Stimulated activated CD8-positive, alpha-beta memory T cell treated with anti-CD3 and anti-CD28 coated beads, Interleukin-15, amount 100 ng/mL, for 4 hours (primary cell): ENCODE results near the gene ZNF148.

ENCODE experiments used
- DNase-seq, 2 donors: peaks; one replicate each; pipeline ENCODE4 v3.0.0-alpha.2; 2020; ENCODE audit warnings: low read depth in 2 of 2

Gene ZNF148

DNA sequence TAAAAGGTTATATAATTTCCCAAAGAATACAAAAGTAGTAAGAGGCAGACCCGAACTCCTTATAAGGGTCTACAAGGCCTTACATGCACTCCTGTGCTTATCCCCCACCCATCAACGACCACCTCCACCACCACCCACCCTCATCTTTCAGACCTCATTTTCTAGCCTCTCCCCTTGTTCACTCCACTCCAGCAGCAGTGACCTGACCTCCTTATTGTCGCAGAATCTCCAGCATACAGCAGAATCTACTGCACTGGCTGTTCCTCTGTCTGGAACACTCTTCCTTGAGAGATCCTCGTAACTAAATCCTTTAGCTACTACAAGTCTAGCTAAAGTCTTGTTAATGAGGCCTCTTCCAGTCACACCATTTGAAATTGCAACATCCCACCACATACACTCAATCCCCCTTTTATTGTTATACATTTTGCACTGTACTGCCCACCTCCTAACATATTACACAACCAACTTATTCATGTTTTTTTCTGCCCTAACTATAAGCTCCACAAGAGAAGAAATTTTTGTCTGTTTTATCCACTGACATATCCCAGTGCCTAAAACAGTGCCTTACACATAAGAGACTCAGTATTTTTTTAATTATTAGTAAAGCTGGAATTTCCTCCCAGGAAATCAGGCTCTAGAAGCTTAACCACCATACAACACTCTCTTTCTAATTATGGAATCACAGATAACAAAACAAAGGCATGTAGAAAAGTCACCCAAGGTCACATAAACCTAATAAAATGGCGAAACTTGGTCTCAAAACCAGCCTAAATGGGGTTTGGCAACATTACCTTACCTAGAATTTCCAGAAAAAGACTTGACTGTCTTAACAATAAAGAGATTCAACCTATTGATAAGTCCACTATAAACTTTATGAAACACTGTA is 40.2 kb downstream of the ZNF148 start:
- no peak for DNase-seq

DNA sequence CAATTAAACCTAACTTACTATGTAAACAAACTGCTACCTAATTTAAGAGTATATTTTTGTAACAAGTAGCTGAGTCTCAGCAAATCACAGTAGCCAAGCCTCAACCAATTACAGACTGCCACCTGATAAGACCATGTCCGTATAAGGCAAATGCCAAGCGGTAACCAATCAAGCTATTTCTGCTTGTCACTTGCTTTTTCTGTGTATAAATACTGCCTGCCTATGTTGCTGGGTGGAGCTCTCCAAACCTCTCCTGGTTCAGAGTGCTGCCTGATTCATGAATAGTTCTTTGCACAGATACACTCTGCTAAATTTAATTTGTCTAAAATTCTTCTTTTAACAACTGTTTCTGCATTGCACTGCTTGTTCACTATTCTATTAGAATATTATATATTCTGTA is 42.6 kb downstream of the ZNF148 start:
- DNase-seq = no peak

DNA sequence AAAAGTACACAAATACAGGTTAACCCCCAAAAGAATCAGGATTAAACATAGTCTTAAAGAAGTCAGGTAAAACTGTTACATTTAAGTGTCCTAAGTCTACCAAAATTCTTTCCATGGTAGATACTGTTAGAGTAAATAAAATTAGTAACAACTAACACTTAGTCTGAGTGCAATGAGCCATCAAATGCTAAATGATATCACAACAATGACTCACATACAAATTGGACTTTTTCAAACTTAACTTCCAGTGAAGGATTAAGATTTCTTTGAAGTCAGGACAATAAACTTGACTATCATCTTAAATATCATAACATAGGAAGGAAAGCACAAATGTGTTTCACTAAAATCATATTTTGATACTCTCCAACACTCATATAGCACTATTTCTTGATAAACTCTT is 43.9 kb downstream of the ZNF148 start:
- no peak for DNase-seq

DNA sequence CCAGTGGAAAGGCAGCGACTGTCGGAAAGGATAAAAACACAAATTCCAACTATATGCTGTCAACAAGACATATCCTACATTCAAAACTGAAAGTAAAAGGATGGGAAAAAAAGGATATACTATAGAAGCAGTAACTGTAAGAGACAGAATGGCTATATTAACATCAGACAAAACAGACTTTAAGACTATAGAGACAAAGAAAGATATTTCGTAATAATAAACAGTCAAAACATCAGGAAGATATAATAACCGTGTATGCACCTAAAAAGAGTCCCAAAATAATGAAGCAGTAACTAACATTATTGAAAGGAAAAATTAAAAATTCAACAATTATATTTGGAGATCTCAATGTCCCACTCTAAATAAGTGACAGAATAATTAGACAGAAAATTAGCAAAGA is 48.2 kb downstream of the ZNF148 start:
- DNase-seq = no peak

DNA sequence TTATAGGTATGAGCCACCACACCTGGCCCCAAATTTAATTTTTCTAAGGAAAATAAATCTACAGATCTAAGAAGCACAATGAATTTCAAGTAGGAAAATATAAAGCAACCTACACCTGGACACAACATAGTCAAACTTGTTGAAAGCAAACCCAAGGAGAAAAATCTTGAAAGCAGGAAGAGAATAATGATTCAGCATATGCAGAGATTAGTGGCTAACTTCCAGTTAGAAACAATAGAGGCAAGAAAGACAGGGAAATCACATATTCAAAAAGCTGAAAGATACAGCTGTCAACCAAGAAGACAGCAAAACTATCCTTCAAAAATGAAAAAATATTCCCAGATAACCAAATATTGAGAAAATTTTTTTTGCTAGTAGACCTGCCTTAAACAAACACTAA is 49.4 kb downstream of the ZNF148 start:
- DNase-seq = no peak

DNA sequence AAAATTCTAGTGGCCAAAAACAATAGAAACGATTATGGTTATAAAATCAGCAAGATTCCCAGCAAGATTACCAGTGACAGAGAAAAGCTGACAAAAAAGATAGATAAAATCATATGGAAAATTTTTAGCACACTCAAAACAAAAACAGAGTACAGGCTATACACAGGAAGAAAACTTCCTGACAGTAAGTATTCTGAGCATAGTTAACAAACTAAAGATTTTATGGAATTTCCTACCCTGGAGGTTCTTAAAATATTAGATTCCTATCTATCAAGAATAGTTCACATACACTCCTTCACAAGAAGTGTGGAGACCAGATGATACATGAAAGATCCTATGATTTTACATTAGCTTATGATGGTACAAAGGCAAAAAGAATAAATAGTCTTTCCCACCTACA is 50.8 kb downstream of the ZNF148 start:
- no peak for DNase-seq

DNA sequence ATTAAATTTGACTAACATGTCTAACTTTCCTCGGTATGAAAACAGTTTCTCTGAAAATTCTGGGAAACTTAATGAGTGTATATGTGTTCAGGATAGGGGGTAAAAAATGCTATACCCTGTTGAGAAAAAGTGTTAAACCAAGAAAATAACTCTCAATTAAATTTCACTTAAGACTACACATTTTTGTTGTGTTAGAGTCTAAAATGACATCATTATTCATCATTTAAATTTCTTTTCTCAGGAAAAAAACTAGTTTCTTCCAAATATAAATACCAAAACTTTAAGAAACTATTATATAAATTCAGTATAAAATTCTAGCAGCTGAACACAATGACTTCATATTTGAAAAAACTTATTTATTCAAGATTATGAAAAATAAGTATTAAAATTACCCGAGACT is 52.2 kb downstream of the ZNF148 start:
- DNase-seq = no peak

DNA sequence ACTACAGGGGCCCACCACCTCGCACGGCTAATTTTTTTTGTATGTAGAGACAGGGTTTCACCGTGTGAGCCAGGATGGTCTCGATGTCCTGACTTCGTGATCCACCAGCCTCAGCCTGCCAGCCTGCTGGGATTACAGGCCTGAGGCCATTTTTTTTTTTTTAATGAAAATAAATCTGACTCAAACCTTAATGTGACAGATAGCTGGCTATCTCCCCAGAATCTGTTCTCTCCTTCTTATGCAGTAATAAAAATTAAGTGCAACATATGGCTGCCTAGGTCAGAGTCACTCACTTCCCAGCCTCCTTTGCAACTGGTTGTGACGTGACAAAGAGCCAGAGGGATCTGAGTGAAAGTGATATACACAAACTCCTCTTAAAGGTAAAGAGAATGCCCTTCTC is 53.0 kb downstream of the ZNF148 start:
- no peak for DNase-seq

DNA sequence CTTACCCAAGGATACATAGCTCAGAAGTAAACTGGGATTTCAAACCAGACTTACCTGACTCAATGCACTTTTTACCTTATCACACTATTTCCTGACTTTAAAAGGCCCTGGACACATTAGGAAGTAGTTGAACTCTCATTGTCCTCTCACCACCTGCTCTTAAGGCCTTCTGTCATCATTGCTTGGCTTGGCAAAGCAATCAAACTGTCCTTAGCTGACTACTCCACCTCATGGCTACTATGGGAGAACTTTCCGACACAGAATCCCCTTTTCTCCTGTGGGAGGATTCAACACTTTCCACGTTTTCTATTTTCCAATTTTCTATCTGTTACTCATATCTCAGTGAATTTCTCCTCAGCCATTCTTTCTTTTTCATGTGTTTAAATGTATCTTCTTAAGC is 55.4 kb downstream of the ZNF148 start:
- no peak for DNase-seq

DNA sequence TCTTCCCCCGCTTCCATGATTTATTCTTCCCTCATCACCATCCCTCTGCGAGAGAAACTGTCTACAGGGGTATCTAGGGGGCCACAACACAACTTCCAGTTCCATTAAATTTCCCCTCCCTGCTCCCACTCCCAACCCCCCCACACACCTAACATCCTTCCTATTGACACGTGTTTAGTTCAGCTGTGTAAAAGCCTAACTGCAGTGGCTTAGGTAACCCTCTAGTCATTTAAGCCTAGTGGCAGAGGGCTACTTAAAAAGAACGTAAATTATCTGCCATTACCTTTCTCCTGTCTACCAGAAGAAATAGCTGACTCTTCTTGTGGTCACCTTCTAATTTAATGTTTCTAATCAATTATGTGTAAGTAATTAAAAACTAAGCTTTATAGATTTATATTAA is 56.3 kb downstream of the ZNF148 start:
- no peak for DNase-seq

DNA sequence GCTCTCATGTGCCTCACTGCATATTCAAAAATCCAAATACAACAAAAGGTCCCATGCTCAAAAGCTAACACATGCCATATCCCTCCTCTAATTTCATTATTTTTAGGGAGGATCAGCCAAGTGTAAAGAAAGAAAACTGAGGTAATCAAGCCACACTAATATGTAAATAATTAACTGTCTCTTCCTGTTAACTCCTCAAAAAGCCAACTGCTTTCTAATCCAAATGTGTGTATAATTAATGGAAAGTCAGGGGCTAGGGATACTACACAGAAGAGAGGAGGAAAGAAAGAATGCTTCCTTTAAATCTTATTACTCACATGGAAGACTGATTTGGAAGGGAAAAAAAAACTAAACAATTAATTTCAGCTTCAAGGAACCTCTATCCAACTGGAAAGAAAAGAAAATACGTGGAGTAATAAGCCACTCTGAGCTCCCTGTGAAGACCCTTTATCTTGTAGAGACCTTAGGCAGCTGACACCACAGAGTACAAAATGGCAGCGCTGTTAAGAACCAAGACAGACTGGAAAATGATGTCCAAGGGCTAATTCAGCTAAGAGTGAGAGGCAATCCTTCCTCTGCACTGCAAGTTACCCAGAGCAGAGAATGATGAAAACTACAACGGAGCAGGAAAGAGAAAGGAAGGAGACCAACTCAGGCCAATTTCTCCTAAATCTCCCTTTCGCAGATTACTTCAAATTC is 56.8 kb downstream of the ZNF148 start:
- no peak for DNase-seq

DNA sequence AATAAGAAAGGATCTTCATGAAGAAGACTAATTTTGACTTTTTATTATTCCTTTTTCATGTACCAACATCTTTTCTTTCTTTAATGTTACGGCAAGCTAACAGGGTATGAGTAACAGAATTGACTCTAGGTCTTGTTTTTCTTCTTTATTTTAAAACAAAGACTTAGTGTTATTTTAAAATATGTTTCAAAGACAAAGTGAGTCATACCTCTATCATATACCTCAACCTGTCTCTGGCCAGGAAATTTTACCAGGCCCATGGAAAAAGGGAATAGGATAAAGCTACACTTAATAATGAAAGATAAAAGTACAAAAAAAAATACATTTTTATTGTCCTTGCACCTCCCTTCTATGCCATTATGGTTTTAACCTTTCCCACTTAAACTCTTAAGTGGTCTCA is 57.4 kb downstream of the ZNF148 start:
- DNase-seq = no peak

DNA sequence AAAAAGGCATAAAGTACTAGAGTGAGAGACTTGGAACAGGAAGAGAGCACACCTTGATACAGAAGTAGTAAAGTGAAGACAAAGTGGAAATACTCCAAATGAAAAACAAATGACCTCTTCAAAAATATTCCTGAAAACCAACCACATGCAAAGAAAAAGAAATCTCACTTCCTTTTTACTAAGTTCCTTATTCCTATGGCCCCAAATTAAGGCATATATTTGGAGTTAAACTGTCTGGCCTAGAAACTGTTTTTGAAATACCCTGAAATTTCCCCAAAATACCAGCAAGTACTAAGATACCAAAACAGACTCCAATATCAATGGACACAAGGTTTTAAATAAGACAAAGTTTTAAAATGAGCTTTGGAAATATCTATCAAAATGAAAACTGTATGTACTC is 58.2 kb downstream of the ZNF148 start:
- no peak for DNase-seq

DNA sequence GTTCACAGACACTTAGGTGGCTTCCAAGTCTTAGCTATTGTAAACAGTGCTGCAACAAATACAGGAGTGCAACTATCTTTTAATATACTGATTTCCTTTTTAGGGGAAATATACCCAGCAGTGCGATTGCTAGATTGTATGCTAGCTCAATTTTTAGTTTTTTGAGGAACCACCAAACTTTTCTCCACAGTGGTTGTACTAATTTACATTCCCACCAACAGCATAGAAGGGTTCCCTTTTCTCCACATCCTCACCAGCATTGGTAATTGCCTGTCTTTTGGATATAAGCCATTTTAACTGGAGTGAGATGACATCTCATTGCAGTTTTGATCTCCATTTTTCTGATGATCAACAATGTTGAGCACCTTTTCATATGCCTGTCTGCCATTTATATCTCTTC is 58.9 kb downstream of the ZNF148 start:
- no peak for DNase-seq

DNA sequence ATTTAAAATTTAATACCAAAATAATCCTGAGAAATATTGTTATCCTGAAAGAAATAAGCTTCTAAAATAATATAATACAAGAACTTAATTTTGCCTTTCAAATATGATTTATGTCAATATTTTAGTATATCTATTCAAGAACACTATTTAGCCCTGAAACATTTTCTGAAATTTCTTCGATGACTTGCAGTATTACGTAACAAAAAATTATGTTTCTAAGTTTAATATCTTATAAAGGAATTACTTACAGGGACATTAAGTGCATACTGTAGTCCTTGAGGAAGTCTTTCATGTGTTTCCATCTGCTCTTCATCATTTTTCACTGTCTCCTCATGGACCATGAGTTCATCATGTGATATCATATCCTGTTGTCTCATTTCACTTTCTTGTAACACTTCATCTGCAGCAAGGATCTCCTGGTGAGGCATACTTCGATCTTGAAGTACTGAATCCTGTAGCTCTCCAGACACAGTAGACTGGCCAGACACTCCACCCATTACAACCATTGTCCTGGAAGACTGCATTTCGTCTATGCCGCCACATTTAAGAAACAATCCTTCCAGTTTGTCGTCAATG is 62.0 kb downstream of the ZNF148 start:
- no peak for DNase-seq

DNA sequence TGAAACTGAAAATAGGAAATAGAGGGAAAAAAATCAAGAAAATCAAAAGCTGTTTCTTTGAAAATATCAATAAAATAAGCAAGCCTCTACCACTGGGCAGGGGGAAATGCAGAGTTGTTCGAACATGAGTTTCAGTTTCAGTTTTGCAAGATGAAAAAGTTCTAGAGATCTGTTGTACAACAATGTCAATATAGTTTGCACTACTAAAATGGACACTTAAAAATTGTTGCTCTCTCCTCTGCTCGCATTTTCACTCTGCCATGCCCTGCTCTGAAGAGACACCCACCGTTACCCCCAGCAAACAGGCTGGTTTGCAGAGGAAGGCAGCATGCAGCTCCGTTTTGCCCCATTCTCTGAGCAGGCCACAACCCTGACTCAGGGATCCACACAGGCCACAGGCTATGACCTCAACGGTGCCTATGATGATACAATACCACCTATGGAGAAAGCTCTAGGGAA is 64.5 kb downstream of the ZNF148 start:
- peak; percentile 7 to 9 for DNase-seq

DNA sequence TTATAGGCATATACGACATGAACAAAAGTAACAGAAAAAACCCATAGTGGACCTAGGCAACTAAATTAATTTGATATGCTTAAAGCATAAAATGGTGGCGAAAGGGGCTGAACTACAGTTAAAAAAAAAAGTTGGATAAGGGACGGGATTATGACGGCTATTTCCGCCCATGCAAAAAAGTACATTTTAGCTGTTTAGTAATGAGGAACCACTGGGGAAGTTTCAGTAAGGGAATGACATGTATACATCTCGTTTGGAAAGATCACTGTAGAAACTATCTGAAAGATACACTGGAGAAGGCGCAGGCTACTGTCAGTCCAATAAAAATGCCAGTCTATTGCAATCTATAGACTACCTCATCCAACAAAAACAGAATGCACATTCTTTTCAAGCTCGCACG is 65.6 kb downstream of the ZNF148 start:
- DNase-seq = no peak

DNA sequence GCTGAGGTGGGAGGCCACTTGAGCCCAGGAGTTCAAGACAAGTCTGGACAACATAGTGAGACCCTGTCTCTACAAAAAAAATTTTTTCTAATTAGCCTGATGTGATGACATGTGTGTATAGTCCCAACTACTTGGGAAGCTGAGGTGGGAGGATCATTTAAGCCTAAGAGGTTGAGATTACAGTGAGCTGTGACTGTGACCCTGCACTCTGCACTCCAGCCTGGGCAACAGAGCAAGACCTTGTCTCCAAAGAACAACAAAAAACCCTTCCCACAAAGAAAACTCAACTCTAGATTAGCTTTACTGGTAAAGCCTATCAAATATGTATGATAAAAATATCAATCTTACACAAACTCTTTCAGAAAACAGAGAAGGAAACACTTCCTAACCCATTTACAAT is 68.5 kb downstream of the ZNF148 start:
- no peak for DNase-seq

DNA sequence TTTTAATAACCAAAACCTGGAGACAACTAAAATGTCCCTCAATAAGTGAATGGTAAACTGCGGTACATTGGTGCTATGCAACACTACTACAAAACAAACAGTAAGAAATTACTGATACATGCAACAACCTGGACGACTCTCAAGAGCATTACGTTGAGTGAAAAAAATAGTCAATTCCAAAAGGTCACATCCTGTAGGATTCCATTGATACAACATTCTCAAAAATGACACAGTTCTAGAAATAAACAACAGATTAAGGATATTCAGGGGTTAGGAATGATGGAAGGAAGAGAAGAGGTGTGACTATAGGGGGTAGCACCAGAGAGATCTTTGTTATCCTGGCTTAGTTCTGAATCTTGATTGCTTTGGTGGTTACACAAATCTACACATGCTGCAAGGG is 72.2 kb downstream of the ZNF148 start:
- DNase-seq = no peak

DNA sequence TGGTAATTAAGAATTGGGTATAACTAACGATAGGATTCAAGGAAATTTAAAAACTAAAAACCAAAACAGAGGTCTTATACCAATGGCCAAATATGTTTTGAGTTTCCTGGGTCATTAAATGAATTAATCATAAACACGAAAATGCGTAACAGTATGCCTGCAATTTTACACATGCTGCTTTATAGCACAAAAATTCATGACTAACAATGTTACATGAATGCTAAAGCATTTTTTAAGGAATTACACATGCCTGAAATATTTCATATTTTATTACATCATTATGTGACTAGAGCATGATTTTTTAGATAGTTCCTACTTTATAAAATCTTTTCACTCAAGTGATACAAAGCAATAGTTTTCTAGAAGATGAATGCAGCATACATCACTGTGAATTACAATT is 74.7 kb downstream of the ZNF148 start:
- DNase-seq = no peak

DNA sequence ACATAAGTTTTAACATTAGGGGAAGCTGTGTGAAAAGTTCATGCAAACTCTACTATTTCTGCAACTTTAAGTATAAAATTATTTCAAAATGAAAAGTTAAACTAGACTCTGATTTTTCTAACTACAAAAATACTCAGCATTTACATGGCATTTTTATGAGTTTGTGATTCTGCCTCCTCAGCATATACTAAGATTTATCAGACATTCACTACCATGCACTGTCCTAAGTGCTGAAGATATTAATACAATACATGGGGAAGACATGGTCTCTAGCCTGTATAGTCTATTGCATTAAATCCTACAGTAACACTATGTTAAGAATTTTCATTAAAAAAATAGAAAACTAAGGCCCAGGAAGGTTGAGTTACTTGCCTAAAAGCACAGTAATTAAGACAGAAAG is 80.7 kb downstream of the ZNF148 start:
- DNase-seq = no peak

DNA sequence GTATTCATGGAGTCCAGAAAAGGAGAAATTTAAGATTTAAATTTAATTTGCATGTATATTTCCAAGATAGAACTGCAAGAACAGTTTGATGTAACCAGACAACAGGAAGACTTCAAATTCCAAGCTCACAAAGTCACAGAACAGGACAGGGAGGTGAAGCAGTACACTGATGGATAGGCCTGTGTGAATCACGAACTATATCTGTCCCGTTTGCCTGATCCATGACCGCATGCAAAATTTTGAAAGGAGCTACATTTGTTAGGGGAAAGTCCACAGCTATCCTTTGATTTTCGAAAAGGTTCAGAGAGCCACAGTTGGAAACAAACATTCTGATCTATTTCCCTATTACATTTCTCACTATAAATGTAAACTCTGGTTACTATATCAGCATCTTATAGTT is 83.1 kb downstream of the ZNF148 start:
- no peak for DNase-seq

DNA sequence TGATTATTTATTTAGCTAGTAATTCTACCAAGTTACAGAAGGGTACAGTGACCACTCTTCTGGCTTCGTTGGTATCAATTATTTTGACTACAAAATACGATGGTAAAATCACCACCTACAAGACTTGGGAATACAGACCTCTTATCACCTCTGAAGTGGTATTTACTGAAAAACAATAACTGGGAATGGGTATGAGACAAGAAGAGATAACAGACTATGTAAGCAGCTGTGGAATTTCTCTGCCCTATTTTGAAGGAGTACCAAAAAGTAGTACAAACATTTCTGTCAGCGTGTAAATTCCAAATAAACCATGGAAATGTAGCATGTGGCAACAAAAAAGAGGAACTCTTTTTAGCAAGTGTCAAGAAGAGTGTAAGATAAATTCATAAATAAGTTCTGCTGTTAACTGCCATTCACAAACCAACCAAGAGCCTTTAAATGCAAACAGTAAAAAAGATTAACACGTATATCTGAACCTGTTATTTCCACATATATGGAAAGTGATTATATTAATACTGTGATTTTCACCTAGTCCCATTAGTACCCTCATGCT is 85.6 kb downstream of the ZNF148 start:
- no peak for DNase-seq
